GM12878 (cell line): ENCODE measurements around the gene MAP4K1. TPM values are rescaled to one million over a fixed set of nuclear protein-coding genes. Genes with fewer than 3 reads are reported as not detected.
A peak's percentile ranks its signal among the peaks of the same experiment; 100 is the strongest.

Experiments used
- ATAC-seq: fragments of 200-7000 bp; cut with Tn5 transposase; 3 replicates; pipeline ENCODE4 v1.9.1; 2020; ENCODE audit warnings: mild to moderate bottlenecking, moderate library complexity
- BruUV-seq: library from RNA; stranded (reverse); fragments of 400-500 nt; replicated peaks from 2 replicates; lab custom pipeline; 2021; lab: Mats Ljungman, UMichigan
- CTCF ChIA-PET: fragments of 300-600 bp; sonication (Branson Sonifier 250); formaldehyde crosslinking; extraction: SDS; loops from one replicate; lab custom pipeline; 2021; ENCODE audit warnings: inconsistent platforms; lab: Yijun Ruan, JAX
- POLR2A ChIA-PET: fragments of 350-600 bp; formaldehyde crosslinking; extraction: SDS; loops from one replicate; lab custom pipeline; 2021; ENCODE audit warnings: inconsistent platforms; lab: Charles Lee
- RAD21 ChIA-PET: fragments of 300-600 bp; sonication (Branson Sonifier 250); formaldehyde crosslinking; loops from one replicate; lab custom pipeline; 2023; ENCODE audit warnings: antibody characterized with exemption; ENCODE audit not compliant: unreplicated experiment; lab: Charles Lee
- SMC1A ChIA-PET: fragments of 300-600 bp; sonication (Branson Sonifier 250); formaldehyde crosslinking; loops from one replicate; lab custom pipeline; 2023; ENCODE audit not compliant: unreplicated experiment, uncharacterized antibody; lab: Charles Lee
- DNase-seq: peaks from one replicate; pipeline ENCODE4 v3.0.0-alpha.2; 2011; ENCODE audit warnings: low read depth, low spot score
- FAIRE-seq: peaks from 3 replicates; lab custom pipeline; 2011; peaks lifted over from hg19 to GRCh38; lab: Jason Lieb, UNC
- H2AFZ ChIP-seq: 2 replicates; pipeline ENCODE4 v1.6.0; 2011; ENCODE audit warnings: low read depth, low read length, control low read depth; ENCODE audit not compliant: control insufficient read depth
- H3K27ac ChIP-seq: 2 replicates; pipeline ENCODE4 v1.5.1; 2011; ENCODE audit warnings: control low read depth; ENCODE audit not compliant: control insufficient read depth, insufficient read depth
- H3K27me3 ChIP-seq, 2 experiments: replicated peaks in 1 of 2; 2 replicates each; pipeline versions ENCODE4 v1.6.0 to v1.6.1; 2011; ENCODE audit warnings: low read length in 1 of 2; ENCODE audit not compliant: control insufficient read depth in 2 of 2, insufficient read depth in 2 of 2
- H3K36me3 ChIP-seq, 2 experiments: 2 replicates each; pipeline ENCODE4 v1.5.1; 2011; ENCODE audit warnings: low read length in 1 of 2; ENCODE audit not compliant: control insufficient read depth in 2 of 2, insufficient read depth in 2 of 2
- H3K4me1 ChIP-seq: 2 replicates; pipeline ENCODE4 v1.6.1; 2011; ENCODE audit warnings: mild to moderate bottlenecking, low read length, moderate library complexity, mixed read lengths; ENCODE audit not compliant: control insufficient read depth, insufficient read depth
- H3K4me2 ChIP-seq: 2 replicates; pipeline ENCODE4 v1.6.0; 2011; ENCODE audit warnings: control low read depth; ENCODE audit not compliant: control insufficient read depth, insufficient read depth
- H3K4me3 ChIP-seq: fragments of 200-600 bp; sonication (generic); 2 replicates; pipeline ENCODE4 v1.5.1; 2016
- H3K79me2 ChIP-seq: 2 replicates; pipeline ENCODE4 v1.6.0; 2011; ENCODE audit warnings: low read length; ENCODE audit not compliant: control insufficient read depth, insufficient read depth
- H3K9ac ChIP-seq: 2 replicates; pipeline ENCODE4 v1.8.0; 2011; ENCODE audit warnings: low read length, control low read depth, mixed read lengths; ENCODE audit not compliant: control insufficient read depth, insufficient read depth
- H3K9me3 ChIP-seq: replicated peaks from 3 replicates; pipeline ENCODE4 v1.5.1; 2011; ENCODE audit warnings: mild to moderate bottlenecking, low read length; ENCODE audit not compliant: control insufficient read depth, insufficient read depth
- H4K20me1 ChIP-seq: 2 replicates; pipeline ENCODE4 v1.6.0; 2011; ENCODE audit not compliant: control insufficient read depth, insufficient read depth
- BHLHE40 ChIP-seq, 2 experiments: fragments of 450-650 bp in 1 of 2; IDR thresholded peaks; 2 replicates each; pipeline ENCODE4 v1.6.1; 2011 to 2017; ENCODE audit warnings: low read depth in 2 of 2, borderline replicate concordance in 1 of 2, improper control_type of control experiment in 1 of 2, low read length in 1 of 2, mild to moderate bottlenecking in 1 of 2
- CBX5 ChIP-seq: sonication (generic); IDR thresholded peaks from 2 replicates; pipeline ENCODE4 v1.6.1; 2016; ENCODE audit warnings: low read depth, moderate library complexity, mild to moderate bottlenecking, inconsistent platforms
- ETV6 ChIP-seq, 2 experiments: fragments of 450-650 bp in 1 of 2; IDR thresholded peaks in 1 of 2; conservative IDR thresholded peaks in 1 of 2; 2 replicates each; pipeline ENCODE4 v1.6.1; 2014; ENCODE audit warnings: antibody characterized with exemption in 1 of 2, borderline replicate concordance in 1 of 2, low read depth in 1 of 2, mild to moderate bottlenecking in 1 of 2, moderate library complexity in 1 of 2
- IKZF1 ChIP-seq: fragments of 450-650 bp; conservative IDR thresholded peaks from 2 replicates; pipeline ENCODE4 v1.6.1; 2017; ENCODE audit warnings: antibody characterized with exemption, mild to moderate bottlenecking
- MEF2B ChIP-seq: fragments of 450-650 bp; IDR thresholded peaks from 2 replicates; pipeline ENCODE4 v1.6.1; 2018; ENCODE audit warnings: mild to moderate bottlenecking, moderate library complexity; ENCODE audit not compliant: partially characterized antibody, poor library complexity, severe bottlenecking
- NR2F1 ChIP-seq: fragments of 450-650 bp; conservative IDR thresholded peaks from 2 replicates; pipeline ENCODE4 v1.6.1; 2017; ENCODE audit warnings: mild to moderate bottlenecking
- RUNX3 ChIP-seq: IDR thresholded peaks from 2 replicates; pipeline ENCODE4 v1.6.1; 2012; ENCODE audit warnings: low read length, inconsistent platforms
- SPI1 ChIP-seq: IDR thresholded peaks from 2 replicates; pipeline ENCODE4 v1.6.1; 2011; ENCODE audit warnings: low read depth, mild to moderate bottlenecking, low read length, moderate library complexity, borderline replicate concordance; ENCODE audit not compliant: insufficient read depth
- ZNF384 ChIP-seq: IDR thresholded peaks from 2 replicates; pipeline ENCODE4 v1.6.1; 2012; ENCODE audit warnings: low read depth, mild to moderate bottlenecking, low read length, improper control_type of control experiment, borderline replicate concordance
- WGBS: methylation state at CpG from one replicate; pipeline ENCODE4 v1.1.6; 2016; ENCODE audit warnings: low lambda C conversion rate; ENCODE audit not compliant: insufficient replicate concordance, insufficient coverage; ENCODE audit errors: missing lambda C conversion rate; 5-methylcytosine and 5-hydroxymethylcytosine counted together
- in situ Hi-C: fragments of 300-500 bp; cut with MboI; formaldehyde crosslinking; loops from 9 replicates; pipeline ENCODE4 v1.14.3; 2018; ENCODE audit warnings: mixed read lengths
- intact Hi-C: fragments of 100-400 bp; cut with micrococcal nuclease; formaldehyde crosslinking; loops from one replicate; pipeline ENCODE4 v1.14.2; 2022; ENCODE audit not compliant: unreplicated experiment
- polyA plus RNA-seq, 11 experiments: library from polyadenylated mRNA; depleted of rRNA in 4 of 11; unstranded in 6 of 11; stranded (reverse) in 5 of 11; fragments of >200 nt; fragmentation: Nextera tagmentation in 4 of 11; fragmentation: Illumina TruSeq in 1 of 11; extraction: Ambion mirVana in 4 of 11; extraction: Trizol in 1 of 11; gene quantifications; 1 replicate in 1 of 11; 2 replicates in 10 of 11; pipeline versions ENCODE4 v1.2.1 to v1.2.3, GENCODE V29; 2011 to 2016; ENCODE audit warnings: inconsistent platforms in 2 of 11, missing spikeins in 2 of 11, low read depth in 1 of 11
- total RNA-seq, 4 experiments: library from RNA; depleted of rRNA in 3 of 4; stranded (reverse); fragments of >200 nt in 3 of 4; fragmentation: Illumina TruSeq in 1 of 4; extraction: Trizol in 1 of 4; gene quantifications; 2 replicates each; pipeline versions ENCODE4 v1.2.1 to v1.2.3, GENCODE V29; 2013 to 2021
- TF ChIP-seq, protein P1 (sequence below): IDR thresholded peaks from 2 replicates; pipeline ENCODE4 v1.6.1; 2011; ENCODE audit warnings: low read depth, mild to moderate bottlenecking, low read length, moderate library complexity, borderline replicate concordance; ENCODE audit errors: extremely low read depth

The MAP4K1 gene
- total and polyA plus RNA-seq, 10 of the 15 experiments (the other 5 are each of a cell fraction or from before 2014, with no cell fraction given) = 39.2 to 306 (median 140) TPM

DNA sequence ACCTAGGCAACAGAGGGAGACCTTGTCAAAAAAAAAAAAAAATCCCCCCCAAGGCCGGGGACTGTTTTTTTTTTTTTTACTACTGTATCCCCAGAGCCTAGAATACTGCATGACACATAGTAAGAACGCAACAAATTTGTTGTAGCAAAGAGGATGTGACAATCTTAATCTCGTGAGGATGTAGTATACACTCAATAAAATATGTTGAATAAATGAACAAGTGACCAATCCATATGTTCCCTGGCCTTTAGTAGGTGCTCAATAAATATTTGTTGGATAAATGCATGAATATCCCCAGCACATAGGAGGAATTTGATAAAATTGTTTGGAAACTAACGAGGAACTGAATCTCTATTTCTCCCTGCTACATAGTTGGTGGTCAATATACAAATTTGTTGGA, 75.7 kb downstream of the MAP4K1 start (continued):
- TF ChIP-seq CBX5 = no peak

DNA sequence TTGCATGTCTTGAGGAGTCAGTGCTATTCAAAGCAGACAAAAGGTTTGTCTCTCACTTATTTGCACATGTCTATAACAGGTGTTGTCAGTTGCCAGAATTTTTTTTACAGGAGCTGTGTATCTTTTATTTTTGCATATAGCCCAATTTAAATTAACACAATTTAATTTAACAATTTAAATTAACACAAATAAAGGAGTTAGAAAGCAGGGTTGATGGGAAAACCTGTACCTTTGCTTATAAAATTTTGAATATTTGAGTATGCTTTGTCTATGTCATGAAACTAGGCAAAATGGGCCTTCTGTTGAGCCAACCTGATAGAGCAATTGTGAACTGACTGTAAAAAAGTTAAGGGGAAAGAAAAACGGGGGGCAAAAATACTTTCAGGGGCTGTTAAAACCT, 78.0 kb downstream of the MAP4K1 start:
- no peaks in the 10 kb centered on the region for H4K20me1 ChIP-seq
- no peaks in the 10 kb centered on the region for H3K79me2 ChIP-seq
- no TSS peak for BruUV-seq
- 0% methylated on average over 1 of the region's 1 CpG for WGBS
- intact Hi-C loops (loop anchor here (10.0 kb wide), 1 partner anchor 295 kb away; the partner anchor contains the start of gene ECH1), in situ Hi-C loops (no loop called here)
- ChIA-PET CTCF (no interaction called here), POLR2A (no interaction called here), RAD21 (interaction anchor here (0.6 kb wide), 1 partner anchor 42 kb away, joined by 3 read pairs; no protein-coding TSS in a partner anchor), SMC1A (no interaction called here)
- no peak overlapping the region for H2AFZ ChIP-seq
- DNase-seq (no peak), ATAC-seq (no peak), FAIRE-seq (no peak)
- peaks cover 3% of the 10 kb centered on the region; the same call in 1 of the 2 replicates for H3K4me1 ChIP-seq
- no peak overlapping the region for H3K27ac ChIP-seq
- peaks cover 9% of the 10 kb centered on the region; the same call in 2 of the 3 replicates for H3K9me3 ChIP-seq
- no peaks in the 10 kb centered on the region for H3K36me3 ChIP-seq
- no peak overlapping the region for H3K4me3 ChIP-seq
- H3K9ac ChIP-seq = no peak overlapping the region
- no peak overlapping the region for H3K4me2 ChIP-seq
- no peaks in the 10 kb centered on the region for H3K27me3 ChIP-seq
- TF ChIP-seq MEF2B = no peak

DNA sequence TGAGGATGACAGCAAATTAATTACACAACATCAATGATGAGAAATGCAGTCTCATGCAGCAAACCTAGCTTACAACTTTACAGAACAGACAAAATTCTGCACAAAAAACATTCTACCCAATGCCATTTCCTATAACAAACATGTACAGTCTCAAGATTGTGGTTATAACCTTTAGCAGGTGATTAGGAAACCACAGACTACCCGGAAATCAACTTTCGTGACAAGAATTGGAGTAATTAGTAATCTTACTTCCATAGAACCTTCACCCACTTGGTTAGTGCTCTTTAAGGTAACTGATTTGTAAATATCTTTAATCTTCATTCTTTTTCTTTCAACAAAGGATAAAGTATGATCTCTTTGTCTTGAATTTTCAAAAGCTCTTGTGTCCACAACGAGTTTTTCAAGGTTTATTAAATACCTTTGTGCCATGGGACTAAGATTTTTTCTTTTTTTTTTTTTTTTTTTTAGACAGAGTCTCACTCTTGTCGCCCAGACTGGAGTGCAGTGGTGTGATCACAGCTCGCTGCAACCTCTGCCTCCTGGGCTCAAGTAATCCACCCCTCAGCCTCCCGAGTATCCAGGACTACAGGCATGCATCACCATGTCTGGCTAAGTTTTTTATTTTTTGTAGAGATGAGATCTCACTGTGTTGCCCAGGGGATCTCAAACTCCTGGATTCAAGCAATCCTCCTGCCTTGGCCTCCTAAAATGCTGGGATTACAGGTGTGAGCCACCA, 78.8 kb downstream of the MAP4K1 start:
- FAIRE-seq (no peak), ATAC-seq (peak; percentile 36), DNase-seq (no peak)
- ChIA-PET CTCF (interaction anchor here (0.7 kb wide), 2 partner anchors 28 to 147 kb away, joined by 3 to 4 read pairs; no protein-coding TSS in a partner anchor), POLR2A (interaction anchor here (0.6 kb wide), 1 partner anchor 314 kb away, joined by 4 read pairs; no protein-coding TSS in a partner anchor), RAD21 (interaction anchor here (0.6 kb wide), 1 partner anchor 43 kb away, joined by 3 read pairs; no protein-coding TSS in a partner anchor), SMC1A (no interaction called here)
- Histone ChIP-seq H3K36me3 (no peaks in the 10 kb centered on the region), H3K4me1 (no peaks in the 10 kb centered on the region), H3K27me3 (no peaks in the 10 kb centered on the region), H3K27ac (no peak overlapping the region), H3K4me2 (0 out of 2 replicates have a peak overlapping the region, but pooled peaks have one; percentile 33), H3K9me3 (peaks cover 12% of the 10 kb centered on the region; the same call in 2 of the 3 replicates), H2AFZ (no peak overlapping the region), H3K9ac (no peak overlapping the region), H3K4me3 (no peak overlapping the region), H3K79me2 (no peaks in the 10 kb centered on the region), H4K20me1 (no peaks in the 10 kb centered on the region)
- TF ChIP-seq IKZF1 (peak; percentile 34; the same call in 1 of the 2 replicates), RUNX3 (peak; percentile 54), SPI1 (no peak), ETV6 (conservative IDR thresholded peaks at IDR 0.05 in 1 of 2, IDR thresholded peaks at IDR 0.05 in 1 of 2; ENCODE audit: borderline replicate concordance in 1 of 2, low read depth in 1 of 2) (peak in 1 of 2 experiments; percentile 52; a peak in 1 of 4 replicates), ZNF384 (peak; percentile 26; the same call in 1 of the 2 replicates), BHLHE40 (IDR thresholded peaks at IDR 0.05; ENCODE audit: borderline replicate concordance in 1 of 2, low read depth in 2 of 2, low read length in 1 of 2) (peak in 1 of 2 experiments; percentile 12; a peak in 1 of 4 replicates), NR2F1 (0 out of 2 replicates have a peak, but pooled peaks have one; percentile 40)
- TF ChIP-seq, protein P1, sequence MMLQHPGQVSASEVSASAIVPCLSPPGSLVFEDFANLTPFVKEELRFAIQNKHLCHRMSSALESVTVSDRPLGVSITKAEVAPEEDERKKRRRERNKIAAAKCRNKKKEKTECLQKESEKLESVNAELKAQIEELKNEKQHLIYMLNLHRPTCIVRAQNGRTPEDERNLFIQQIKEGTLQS = no peak
- whole genome bisulfite sequencing = 31% methylated on average over 6 of the region's 6 CpGs
- no TSS peak for BruUV-seq
- in situ Hi-C loops = no loop called here
- intact Hi-C loops = no loop called here
